ENCODE data around the gene EIF5A.

- TF ChIP-seq CTCF (conservative IDR thresholded peaks at IDR 0.05 in 1 of 2, IDR thresholded peaks at IDR 0.05 in 1 of 2; ENCODE audit: extremely low read depth in 1 of 2, insufficient read depth in 1 of 2, low read depth in 1 of 2, low read length in 2 of 2): no peak
- TF ChIP-seq EZH2 (IDR thresholded peaks at IDR 0.05; ENCODE audit: borderline replicate concordance, low read length): no peak
Measured at GRCh38 chr17:7314719-7315569, 7.5 kb downstream of the EIF5A start, which contains the start of gene GPS2.
